Adrenal gland (tissue), 19 donors: Measurements from ENCODE around the gene PCDH9. TPM values are rescaled to one million over a fixed set of nuclear protein-coding genes. Genes with fewer than 3 reads are reported as not detected.

Experiments
- DNase-seq, 7 donors: peaks; one replicate each; pipeline ENCODE4 v3.0.0-alpha.2; 2019 to 2020
- H3K27ac ChIP-seq, 5 donors: fragments of 200-600 bp; sonication (generic) in 4 of 5; 1 replicate in 3 of 5; 2 replicates in 2 of 5; pipeline versions ENCODE4 v1.5.1 to v1.8.0; 2016 to 2020; ENCODE audit warnings: mild to moderate bottlenecking in 1 of 5
- H3K27me3 ChIP-seq: fragments of 200-600 bp; 2 replicates; pipeline ENCODE4 v1.8.0; 2021
- H3K36me3 ChIP-seq, 2 donors: fragments of 200-600 bp; replicated peaks in 1 of 2; 1 replicate in 1 of 2; 2 replicates in 1 of 2; pipeline versions ENCODE4 v1.5.1 to v1.8.0; 2018 to 2022
- H3K4me1 ChIP-seq, 2 donors: fragments of 200-600 bp; replicated peaks in 1 of 2; 1 replicate in 1 of 2; 2 replicates in 1 of 2; pipeline versions ENCODE4 v1.5.1 to v1.8.0; 2018 to 2021
- H3K4me3 ChIP-seq, 4 donors: fragments of 200-600 bp; sonication (generic) in 3 of 4; one replicate each; pipeline ENCODE4 v1.5.1; 2016 to 2018
- H3K9me3 ChIP-seq, 3 donors: fragments of 200-600 bp; sonication (generic) in 1 of 3; replicated peaks in 1 of 3; 1 replicate in 2 of 3; 2 replicates in 1 of 3; pipeline versions ENCODE4 v1.5.1 to v1.8.0; 2016 to 2021
- CTCF ChIP-seq, 6 experiments: fragments of 450-650 bp in 4 of 6; fragments of 200-600 bp in 2 of 6; sonication (generic) in 1 of 6; IDR thresholded peaks; 1 replicate in 5 of 6; 2 replicates in 1 of 6; pipeline versions ENCODE4 v1.5.1 to v1.8.0; 2016 to 2021; ENCODE audit warnings: antibody characterized with exemption in 6 of 6, mild to moderate bottlenecking in 2 of 6, moderate library complexity in 1 of 6
- POLR2A ChIP-seq, 2 donors: fragments of 450-650 bp; IDR thresholded peaks; one replicate each; pipeline ENCODE4 v1.6.1; 2017; ENCODE audit warnings: antibody characterized with exemption in 2 of 2, mild to moderate bottlenecking in 2 of 2, moderate library complexity in 1 of 2
- WGBS, 4 donors: extraction: QIAGEN DNeasy Blood & Tissue Kit in 2 of 4; methylation state at CpG; one replicate each; pipeline versions ENCODE4 v1.1.5 to v1.1.7; 2013 to 2017; 5-methylcytosine and 5-hydroxymethylcytosine counted together
- intact Hi-C, 2 donors: fragments of 100-400 bp; cut with DNase I; formaldehyde crosslinking; loops; one replicate each; pipeline versions ENCODE4 v1.14.1 to v1.15.0; 2022 to 2023
- long read RNA-seq, 10 donors: library from polyadenylated mRNA in 3 of 10; unstranded in 2 of 10; stranded (forward) in 1 of 10; transcript quantifications; one replicate each; pipeline ENCODE4 v2.0.0 and lab custom pipeline, GENCODE V29; 2021 to 2026
- polyA plus RNA-seq, 3 donors: library from polyadenylated mRNA; stranded (reverse); fragments of 200-250 nt in 2 of 3; fragments of 350-450 nt in 1 of 3; fragmentation: Illumina TruSeq in 1 of 3; extraction: RNeasy Lipid Tissue Mini Kit (QIAGEN cat#74804) in 1 of 3; gene quantifications; one replicate each; pipeline ENCODE4 v1.2.3, GENCODE V29; 2013 to 2014
- total RNA-seq, 9 donors: library from RNA; depleted of rRNA in 4 of 9; stranded (reverse); fragments of >200 nt in 4 of 9; fragments of 120-200 nt in 1 of 9; fragmentation: NEBNext Ultra II Directional in 1 of 9; extraction: Animal tissue kit (Norgen Biotek cat#: 25700) in 1 of 9; gene quantifications; one replicate each; pipeline versions ENCODE4 v1.1.0 to v1.2.4, GENCODE V29; 2013 to 2023
- donor health status: healthy with polysubstance abuse.
- donor health status: Bipolar disorder and iron deficiency.
- donor health status: DM: yes; HTN: yes; CAD: no.
- donor health status: DM: no; HTN: no; CAD: no.
- donor health status: DM: no; HTN: no; CAD: no.
- donor health status: DM: yes; HTN: yes; CAD: no.

PCDH9 gene
- 10 to 100 TPM in 1 of 9 donors, 1 to 10 TPM in 8; 3.0 to 10.9 (median 4.8) TPM for total RNA-seq
- polyA plus RNA-seq = 1 to 10 TPM in 2 of 3 donors, under 1 TPM in 1; 0.71 to 3.4 (median 1.5) TPM
- long read RNA-seq, donor 1, full-length matches to known transcripts = 1 of 1 reads
- long read RNA-seq, donor 1, partial matches to known transcripts = 0 of 1 reads
- long read RNA-seq, donor 1, other reads (novel, unspliced or antisense) = 0 of 1 reads
- long read RNA-seq, donor 2 = 0 reads
- long read RNA-seq, donor 3 = 0 reads
- long read RNA-seq, donor 4 = 0 reads
- long read RNA-seq, donor 5, full-length matches to known transcripts = 1 of 1 reads
- long read RNA-seq, donor 5, partial matches to known transcripts = 0 of 1 reads
- long read RNA-seq, donor 5, other reads (novel, unspliced or antisense) = 0 of 1 reads
- long read RNA-seq, donor 6, full-length matches to known transcripts = 2 of 3 reads
- long read RNA-seq, donor 6, partial matches to known transcripts = 0 of 3 reads
- long read RNA-seq, donor 6, other reads (novel, unspliced or antisense) = 1 of 3 reads
- long read RNA-seq, donor 7 = 0 reads
- long read RNA-seq, donor 8 = 0 reads
- long read RNA-seq, donor 9, full-length matches to known transcripts = 1 of 1 reads
- long read RNA-seq, donor 9, partial matches to known transcripts = 0 of 1 reads
- long read RNA-seq, donor 9, other reads (novel, unspliced or antisense) = 0 of 1 reads
- long read RNA-seq, donor 10 = 0 reads

GRCh38 chr13:67229481-67230403 lies at the start of gene PCDH9:
Gene PCDH9 (minus strand): TSS chr13:67230336. CDS start chr13:67228440, 1,896 bp downstream.
- WGBS, 4 donors = 1 to 2% (median 1%) methylated on average over 24 to 26 of the region's 26 CpGs

GRCh38 chr13:67278235-67278634 lies 48.1 kb upstream of the PCDH9 start:
- H3K27ac ChIP-seq = no peak overlapping the region
- intact Hi-C loops = no loop called here
- H3K36me3 ChIP-seq = no peaks in the 10 kb centered on the region
- no peak overlapping the region for H3K4me3 ChIP-seq
- no peak for DNase-seq
- TF ChIP-seq POLR2A (IDR thresholded peaks at IDR 0.05) = no peak
- H3K27me3 ChIP-seq = no peaks in the 10 kb centered on the region
- H3K4me1 ChIP-seq = no peaks in the 10 kb centered on the region
- no peaks in the 10 kb centered on the region for H3K9me3 ChIP-seq
- 55 to 73% (median 57%) methylated on average over 2 of the region's 2 CpGs for WGBS, 4 donors

More at GRCh38 chr13:67229481-67230403, at the start of gene PCDH9:
- Histone ChIP-seq H3K27ac (peak within 1 kb of the TSS in 4 of 5 donors; percentile 58 to 88 (median 82)), H3K4me3 (peak within 1 kb of the TSS; percentile 58 to 88 (median 64)), H3K9me3 (no peaks in the 10 kb centered on the region), H3K27me3 (peaks cover 21% of the 10 kb centered on the region), H3K4me1 (peaks cover 0 to 10% of the 10 kb centered on the region in 2 donors), H3K36me3 (no peaks in the 10 kb centered on the region)
- no peak for DNase-seq
- intact Hi-C loops = loop anchor here (5.0 to 10.0 kb wide), 2 partner anchors 222 to 1575 kb away; no protein-coding TSS in a partner anchor
- TF ChIP-seq CTCF (IDR thresholded peaks at IDR 0.05) = no peak
- TF ChIP-seq POLR2A (IDR thresholded peaks at IDR 0.05) = peak; percentile 86 to 88

- Histone ChIP-seq H3K4me3 (no peak overlapping the region), H3K27me3 (no peaks in the 10 kb centered on the region), H3K27ac (no peak overlapping the region), H3K4me1 (no peaks in the 10 kb centered on the region), H3K36me3 (no peaks in the 10 kb centered on the region), H3K9me3 (no peaks in the 10 kb centered on the region)
- intact Hi-C loops = no loop called here
- no peak for TF ChIP-seq POLR2A (IDR thresholded peaks at IDR 0.05)
- TF ChIP-seq CTCF (IDR thresholded peaks at IDR 0.05) = no peak
- WGBS, 4 donors = 62 to 76% (median 67%) methylated on average over 1 of the region's 1 CpG
- no peak for DNase-seq
These were observed 47.4 kb upstream of the PCDH9 start for GRCh38 chr13:67277581-67277980.

- Histone ChIP-seq H3K9me3 (no peaks in the 10 kb centered on the region), H3K4me3 (no peak overlapping the region), H3K4me1 (no peaks in the 10 kb centered on the region), H3K27me3 (no peaks in the 10 kb centered on the region), H3K36me3 (no peaks in the 10 kb centered on the region), H3K27ac (no peak overlapping the region)
- 51 to 68% (median 52%) methylated on average over 6 of the region's 6 CpGs for WGBS, 4 donors
- no peak for DNase-seq
- TF ChIP-seq POLR2A (IDR thresholded peaks at IDR 0.05) (no peak), CTCF (IDR thresholded peaks at IDR 0.05) (no peak)
- intact Hi-C loops = no loop called here
These were observed 45.3 kb upstream of the PCDH9 start for GRCh38 chr13:67275351-67275960.
